Activated effector memory CD4-positive, alpha-beta T cell treated with anti-CD3 and anti-CD28 coated beads, Interleukin-2, amount 50 U/mL, for 16 hours (primary cell): ENCODE measurements around the gene PUM1.

Experiments used
- DNase-seq: peaks from one replicate; pipeline ENCODE4 v3.0.0-alpha.2; 2020

The PUM1 gene

DNA sequence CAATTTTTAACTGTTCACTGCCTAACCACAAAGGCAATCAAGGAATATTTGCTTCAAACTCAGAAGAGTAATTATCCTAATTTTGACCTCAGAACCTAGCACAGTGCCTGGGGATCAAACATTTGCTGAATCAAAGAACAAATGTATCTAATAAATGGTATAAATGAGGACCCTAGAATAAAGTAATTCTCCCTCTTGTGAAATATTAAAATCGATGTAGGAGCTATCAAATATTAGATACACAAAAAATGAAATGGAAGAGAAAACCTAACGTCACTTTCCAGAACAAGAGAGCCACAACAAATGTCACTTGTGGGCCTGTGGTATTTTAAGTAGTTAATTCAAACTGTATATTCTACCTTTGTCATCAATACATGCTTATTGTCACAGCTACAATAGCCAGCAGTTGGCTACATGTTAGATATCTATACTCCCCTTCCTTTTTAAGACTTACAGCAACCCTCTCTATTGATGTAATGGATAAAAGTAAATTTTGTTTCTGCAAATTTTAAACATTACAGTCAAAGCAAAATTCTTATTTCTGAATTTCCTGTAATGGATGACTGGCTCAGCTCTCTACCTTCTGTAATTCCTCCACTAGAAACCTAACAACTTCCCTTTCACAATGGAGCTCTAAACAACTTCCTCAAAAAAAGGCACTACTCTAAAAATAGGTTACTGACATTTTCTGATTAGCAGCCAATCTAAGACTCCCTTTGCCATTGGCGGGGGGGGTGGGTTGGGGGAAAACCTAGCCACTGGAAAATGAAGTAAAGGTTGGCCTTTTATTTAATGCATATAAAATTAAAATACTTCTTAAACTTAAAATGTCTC, 37.6 kb downstream of the PUM1 start:
- no peak for DNase-seq

DNA sequence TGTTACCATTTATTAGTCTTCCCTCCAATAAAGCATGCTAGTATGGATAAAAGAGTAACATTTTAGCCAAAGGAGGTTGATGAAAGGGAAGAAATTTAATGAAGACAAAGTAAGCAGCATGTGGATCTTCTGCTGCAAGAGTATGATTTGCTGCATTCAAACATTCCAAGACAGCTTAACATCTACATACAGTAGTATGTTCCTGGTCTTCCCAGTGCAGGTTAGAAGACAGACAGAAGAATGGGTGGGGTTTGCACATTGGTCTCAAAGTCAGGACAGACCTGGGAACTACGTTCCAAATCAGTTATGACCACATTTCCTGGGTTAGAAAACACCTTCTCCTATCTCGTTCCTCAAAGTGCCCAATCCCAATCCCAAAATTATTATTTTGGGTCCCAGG, 43.3 kb downstream of the PUM1 start:
- DNase-seq, result no peak

DNA sequence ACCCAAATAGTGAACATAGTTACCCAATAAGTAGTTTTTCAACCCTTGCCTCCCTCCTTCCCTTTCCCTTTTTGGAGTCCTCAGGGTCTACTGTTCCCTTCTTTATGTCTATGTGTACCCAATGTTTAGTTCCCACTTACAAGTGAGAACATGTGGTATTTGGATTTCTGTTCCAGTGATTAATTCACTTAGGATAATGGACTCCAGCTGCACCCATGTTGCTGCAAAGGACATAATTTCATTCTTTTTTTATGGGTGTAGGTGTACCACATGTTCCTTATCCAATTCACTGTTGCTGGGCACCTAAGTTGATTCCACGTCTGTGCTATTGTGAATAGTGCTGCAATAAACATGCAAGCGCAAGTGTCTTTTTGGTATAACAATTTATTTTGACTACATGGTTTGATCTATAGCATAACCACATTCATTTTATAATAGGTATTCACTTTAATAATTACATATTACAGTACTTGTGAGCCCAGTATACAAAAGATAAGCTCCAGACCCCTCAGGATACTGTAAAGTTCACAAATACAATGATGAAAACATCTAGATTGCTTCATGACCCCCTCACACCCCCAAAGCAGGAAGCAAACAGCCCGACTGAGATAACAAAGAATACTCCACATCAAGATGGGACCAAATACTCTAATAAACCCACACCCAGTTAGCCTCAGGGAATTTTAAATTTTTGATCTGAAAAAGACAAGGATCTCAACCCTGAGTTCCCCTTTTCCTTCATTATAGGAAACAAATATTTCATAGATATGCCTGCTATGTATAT, 45.3 kb downstream of the PUM1 start:
- no peak for DNase-seq

DNA sequence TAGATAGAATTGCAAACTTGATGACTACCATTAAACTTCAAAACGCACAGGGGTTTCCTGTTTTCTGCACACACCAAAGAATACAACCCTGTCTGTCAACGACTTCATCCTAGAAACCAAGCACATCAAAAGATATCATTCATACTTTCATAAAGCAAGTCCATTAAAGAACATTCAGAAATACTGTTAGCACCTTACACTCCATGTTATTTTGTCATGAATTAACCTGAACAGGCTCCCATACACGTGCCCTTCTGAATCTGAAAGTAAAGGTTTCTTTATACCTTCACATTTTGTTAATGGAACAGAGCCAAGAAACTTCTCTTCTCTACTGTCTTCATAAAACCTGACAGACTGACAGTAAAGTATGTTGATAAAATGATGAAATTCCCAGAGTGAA, 46.1 kb downstream of the PUM1 start:
- no peak for DNase-seq

DNA sequence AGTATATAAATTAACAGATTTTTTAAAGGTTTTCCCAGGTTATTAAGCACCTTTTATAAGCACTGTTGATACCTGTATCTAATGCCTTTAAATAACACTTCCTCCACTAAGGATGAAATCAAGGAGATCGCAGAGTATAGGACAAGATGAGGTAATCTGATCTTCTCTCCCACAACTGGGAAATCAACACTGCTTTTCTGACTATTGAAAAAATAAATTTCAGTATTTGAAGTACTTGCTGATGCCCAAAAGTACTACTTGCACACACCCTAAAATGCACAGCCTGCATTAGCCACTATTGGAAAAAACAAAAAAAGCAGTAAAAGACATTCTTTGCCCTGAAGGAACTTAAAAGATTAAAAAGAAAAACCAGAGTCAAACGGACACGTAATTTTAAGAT, 48.6 kb downstream of the PUM1 start:
- no peak for DNase-seq

DNA sequence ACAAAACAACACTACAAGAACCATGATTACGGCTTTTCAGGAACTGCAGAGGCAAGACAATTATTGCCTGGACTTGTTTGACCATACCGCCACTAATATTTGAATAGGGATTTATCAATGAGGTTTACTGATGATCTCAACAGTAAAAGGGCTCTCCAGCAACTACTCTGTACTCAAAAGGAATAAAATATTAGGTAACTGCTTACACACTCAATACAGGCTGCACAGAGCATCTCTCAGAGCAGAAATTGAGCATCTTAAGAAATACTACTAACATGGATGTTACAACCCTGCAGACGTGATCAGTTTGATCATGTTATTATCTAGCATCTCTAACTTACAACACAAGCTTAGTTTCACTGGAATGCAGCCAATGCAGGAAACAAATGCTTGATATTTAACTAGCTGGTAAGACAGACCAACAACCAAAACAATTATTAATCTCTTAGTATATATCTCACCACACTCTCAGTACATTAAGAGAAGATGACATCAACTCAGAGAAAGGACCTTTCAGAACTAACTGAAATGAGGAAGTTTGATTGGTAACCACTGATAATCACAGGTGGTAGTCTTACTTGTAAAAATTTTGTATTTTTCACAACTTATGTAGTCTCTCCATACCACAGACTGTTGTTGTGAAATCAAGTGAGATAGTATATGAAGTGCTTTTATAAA, 52.2 kb downstream of the PUM1 start:
- no peak for DNase-seq

DNA sequence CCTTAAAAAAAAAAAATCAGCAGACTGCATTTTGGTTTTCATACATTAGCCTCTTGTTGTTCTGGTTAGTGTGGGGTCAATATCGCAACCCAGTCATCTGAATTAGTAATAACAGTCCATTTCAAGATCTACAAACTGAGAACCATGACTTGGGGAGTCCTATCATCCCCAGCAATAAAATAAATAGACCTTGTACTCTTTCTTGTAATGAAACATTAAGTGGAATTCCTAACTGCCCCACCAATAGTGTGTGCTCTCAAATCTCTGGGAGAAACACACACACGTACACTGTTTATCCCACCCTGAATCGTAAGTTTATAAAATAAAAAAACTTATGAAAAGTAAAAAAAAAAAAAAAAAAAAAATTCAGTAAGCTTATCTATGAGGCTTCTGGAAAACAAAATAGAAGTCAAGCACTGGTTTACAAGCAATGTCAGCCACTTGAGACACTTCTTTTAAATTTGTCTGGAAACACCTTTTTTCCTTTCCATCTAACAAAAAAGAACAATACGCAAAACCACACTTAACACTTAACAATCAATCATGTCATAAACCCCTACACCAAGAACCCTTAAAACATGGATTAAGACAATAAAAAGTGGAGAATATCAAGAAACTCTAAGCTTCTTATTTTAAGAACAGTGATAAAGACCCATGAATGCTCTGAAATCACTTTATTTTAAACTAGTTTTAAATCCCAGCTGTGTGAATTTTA, 53.1 kb downstream of the PUM1 start:
- DNase-seq, result no peak

DNA sequence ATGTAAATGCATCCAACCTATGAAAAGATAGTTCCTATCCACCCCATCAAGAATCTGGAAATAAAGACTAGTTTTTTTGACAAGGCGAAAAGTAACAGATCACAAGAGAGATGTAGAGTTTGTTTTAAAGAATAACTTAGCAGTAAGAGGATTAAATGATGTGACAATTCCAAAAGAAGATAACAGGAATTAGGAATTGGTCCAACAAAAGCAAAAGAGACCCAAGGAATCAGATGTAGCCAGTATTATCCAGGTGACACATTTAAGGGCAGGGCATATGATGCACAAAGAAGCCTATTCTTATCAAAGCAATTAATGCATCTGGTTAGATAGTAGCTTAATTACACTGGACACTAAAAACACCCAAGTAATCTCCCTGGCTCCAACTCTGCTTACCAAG, 53.8 kb downstream of the PUM1 start:
- no peak for DNase-seq

DNA sequence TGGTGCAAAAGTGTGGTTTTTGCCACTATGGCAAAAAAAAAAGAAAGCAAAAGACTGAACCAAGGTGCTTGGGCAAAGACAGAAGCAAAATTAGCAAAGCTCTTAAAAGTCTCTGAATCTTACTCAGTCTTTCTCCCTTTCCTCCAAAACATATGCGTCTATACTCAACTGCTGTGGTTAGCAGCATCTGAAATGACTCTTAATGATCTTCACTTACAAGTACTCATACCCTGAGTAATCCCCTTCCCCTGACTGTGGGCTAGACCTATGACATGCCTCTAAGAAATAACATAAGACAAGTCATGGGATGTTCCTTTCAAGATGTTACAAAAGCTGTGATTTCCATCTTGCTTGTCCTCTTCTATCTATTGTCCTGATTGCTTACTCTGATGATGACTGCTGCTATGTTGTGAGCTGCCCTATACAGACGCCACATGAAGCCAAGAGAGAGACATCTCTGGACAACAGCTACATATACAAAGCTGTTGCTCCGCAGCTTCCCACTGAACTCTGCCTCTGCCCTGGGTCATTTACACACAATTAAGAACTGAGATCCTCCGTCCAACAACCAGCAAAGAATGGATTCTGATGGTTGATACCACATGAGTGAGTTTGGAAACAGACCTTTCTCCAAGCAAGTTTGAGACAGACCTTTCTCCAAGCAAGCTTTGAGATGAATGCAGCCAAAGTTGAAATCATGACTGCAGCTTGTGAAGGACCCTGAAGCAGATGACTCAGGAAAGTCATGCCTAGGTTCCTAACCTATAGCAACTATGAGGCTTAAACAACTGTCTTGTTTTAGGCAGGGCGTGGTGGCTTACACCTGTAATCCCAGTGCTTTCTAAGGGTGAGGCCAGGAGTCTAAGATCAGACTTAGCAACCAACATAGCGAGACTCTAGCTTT, 55.2 kb downstream of the PUM1 start:
- DNase-seq, result no peak

DNA sequence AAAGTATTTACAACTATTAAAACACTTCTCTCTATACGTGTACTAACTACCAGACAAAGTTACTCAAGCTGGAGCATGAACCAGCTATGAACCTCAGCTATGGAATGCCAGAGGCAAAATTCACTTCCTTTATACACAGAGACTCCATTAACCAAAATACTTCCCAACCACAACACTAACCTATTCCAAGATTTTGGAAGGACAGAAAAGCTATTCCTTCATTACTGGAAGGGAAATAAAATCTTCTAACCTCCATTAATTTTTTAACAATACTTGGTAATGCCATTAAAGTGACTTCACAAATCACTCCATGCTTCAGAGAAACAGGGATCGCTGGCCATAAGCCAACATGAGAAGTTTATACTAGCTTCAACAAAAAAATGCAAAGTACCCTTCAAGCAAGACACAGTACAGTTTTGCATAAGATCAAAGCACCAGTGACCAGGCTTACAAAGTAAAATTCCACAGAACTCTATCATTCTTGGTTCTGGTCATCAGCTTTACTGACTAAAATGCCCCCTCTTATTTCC, 58.0 kb downstream of the PUM1 start:
- DNase-seq, result no peak

DNA sequence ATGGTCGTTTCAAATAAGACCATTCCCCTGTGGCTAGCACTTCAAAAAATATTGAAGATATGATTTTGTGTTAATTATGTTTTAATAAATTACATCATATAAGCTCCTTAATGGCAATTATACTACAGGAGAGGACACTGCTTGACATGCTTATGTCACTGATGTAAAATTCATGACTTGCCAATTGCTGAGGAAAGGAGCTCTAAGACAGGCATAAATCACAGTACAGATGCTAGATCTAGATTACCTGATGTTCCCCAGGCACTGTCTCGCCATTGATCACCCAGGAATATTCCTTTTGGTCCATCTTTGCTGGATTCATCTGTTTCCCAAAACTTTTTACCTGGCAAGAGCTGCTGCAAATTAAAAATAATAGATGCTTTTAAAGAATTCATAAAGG, 58.8 kb downstream of the PUM1 start:
- DNase-seq, result no peak

DNA sequence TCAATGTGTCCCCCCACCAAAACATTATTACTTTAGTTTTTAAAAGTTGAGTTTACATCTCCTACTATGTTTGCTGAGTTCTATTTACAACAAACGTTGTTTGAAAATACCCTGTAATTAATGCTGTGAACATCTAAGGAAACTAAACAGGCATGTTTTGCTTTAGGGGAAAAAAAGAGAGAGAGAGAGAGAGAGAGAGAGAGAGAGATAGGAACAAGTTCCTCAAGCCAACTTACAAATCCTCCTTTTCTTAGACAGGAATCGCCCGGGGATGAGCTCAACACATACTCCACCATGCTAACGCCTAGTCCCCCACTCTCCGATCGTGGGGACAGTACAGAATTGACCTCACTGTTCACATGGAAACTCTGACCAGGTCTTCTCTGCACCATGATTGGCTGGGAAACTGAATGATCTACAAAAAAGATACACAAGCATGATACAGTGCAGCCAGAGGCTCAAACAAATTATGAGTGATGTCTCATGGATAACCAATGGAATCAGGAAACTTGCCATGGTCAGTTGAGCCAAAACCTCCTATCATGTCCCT, 59.8 kb downstream of the PUM1 start:
- no peak for DNase-seq

DNA sequence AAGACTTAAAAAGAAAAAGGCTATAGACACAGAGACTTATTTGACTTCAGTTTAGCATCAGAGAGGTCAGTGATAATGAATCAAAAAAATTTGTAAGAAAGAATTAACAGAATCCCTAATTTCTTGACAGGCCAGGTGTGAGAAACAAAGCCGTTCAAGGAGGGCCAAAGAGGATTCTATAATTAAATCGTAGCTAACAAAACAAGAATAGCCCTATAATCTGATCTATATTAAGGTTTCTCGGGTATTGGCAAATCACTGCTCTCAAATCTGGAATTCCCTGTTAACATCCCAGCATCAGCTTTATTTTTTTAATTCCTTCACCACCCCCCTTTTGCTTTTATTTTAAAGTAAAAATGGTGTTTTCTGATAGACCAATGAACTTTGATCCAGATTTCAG, 60.3 kb downstream of the PUM1 start:
- no peak for DNase-seq

DNA sequence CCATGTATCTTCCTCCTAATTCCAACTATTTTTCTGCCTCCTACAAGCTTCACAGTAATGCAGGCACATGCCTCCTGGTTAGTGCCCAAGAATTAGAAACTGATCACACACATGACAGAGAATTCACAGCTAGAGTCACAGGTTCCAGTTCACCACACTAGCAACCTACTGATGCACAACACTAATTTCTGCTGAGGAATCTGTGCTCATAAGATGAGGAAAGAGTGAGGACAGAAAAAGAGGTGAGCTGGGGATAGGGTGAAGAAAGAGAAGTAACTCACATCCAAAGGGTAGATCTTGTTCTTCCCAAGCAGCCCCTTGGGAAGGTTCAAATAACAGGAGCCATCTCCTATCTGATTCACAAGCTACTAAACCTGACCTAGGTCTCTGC, 61.3 kb downstream of the PUM1 start:
- DNase-seq, result no peak

DNA sequence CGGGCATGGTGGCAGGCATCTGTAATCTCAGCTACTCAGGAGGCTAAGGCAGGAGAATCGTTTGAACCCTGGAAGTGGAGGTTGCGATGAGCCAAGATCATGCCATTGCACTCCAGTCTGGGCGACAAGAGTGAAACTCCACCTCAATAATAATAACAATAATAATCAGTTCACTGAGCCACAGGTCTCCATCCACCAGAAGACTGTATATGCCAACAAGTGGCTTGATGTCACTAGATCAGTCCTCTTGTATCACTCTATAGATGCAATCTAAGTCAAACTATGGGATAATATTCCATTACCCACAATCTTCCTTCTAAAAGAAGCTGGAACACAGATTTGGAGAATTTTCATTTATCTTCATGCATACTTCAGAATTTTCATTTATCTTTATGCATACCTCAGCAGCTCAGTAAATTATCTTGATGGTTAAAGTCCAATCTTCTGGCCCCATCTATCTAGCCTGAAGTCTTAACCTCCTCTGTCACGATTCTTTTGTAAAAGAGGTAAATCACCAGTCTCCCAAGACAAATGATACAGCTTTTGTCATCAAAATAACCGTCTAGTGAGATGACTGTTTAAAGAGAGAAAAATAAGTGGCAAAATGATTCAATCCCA, 61.8 kb downstream of the PUM1 start:
- DNase-seq, result no peak

DNA sequence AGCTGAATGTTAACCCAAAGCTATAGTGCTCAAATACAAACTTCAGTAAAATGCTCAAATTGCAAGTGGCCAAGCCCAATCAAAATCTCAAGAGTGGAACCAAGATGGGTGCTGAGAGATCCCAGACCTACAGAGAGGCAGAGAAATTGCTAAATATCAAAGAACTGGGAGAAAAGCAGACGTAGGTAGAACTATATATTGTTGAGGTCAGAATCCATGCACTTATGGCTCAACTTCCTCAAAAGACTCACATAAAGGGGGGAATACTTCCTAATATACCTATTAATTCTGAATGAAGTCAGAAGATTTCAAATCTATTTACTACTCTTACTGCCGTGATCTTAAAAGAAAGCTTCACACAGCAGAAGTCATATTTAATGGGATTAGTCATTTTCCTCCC, 65.2 kb downstream of the PUM1 start:
- DNase-seq, result no peak

DNA sequence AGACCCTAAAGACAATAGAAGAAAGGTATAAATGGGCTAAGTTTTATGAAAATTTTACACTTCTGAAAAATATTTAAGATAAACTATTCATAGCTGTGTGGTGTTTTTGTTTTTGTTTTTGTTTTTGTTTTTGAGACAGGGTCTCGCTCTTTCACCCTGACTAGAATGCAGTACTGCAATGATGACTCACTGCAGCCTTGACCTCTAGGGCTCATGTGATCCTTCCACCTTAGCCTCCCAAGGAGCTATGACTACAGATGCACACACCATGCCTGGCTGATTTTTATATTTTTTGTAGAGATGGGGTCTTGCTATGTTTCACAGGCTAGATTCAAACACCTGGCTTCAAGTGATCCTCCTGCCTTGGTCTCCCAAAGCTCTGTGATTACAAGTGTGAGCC, 66.6 kb downstream of the PUM1 start:
- DNase-seq, result no peak

DNA sequence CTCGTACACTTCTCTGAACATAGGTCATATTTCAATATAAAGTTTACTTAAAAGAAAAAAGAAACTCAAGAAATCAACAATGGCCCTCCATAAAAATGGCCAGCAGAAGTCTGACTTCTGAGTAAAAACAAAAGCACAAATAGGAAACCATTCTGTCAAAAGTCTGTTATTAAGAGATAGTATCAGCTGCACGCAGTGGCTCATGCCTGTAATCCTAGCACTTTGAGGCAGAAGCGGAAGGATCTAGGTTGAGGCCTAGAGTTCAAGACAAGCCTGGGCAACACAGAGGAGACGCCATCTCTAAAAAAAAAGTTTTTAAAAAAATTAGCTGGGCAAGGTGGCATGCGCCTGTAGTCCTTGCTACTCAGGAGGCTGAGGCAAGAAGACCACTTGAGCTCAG, 67.3 kb downstream of the PUM1 start:
- no peak for DNase-seq

DNA sequence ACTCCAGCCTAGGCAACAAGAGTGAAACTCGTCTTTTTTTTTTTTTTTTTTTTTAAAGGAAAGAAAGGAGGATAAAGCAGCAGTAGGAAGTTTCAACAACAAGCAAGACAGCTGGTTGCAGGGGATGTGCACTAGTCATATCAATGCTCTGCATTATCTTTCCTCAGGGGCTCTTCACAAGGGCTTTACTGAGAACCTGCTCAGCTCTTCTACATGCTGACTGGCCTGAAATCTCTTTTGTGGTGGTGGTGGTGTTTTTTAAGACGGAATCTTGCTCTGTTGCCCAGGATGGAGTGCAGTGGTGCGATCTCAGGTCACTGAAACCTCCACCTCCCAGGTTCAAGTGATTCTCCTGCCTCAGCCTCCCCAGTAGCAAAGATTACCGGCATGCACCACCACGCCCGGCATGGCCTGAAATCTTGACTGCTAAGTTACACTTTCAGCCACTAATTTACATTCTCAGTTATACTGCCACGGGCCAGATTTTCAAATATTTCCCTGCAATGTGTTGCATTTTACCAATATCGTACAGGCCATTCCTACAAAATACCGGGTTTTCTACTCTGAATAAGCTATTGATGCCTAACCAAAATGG, 68.0 kb downstream of the PUM1 start:
- no peak for DNase-seq

DNA sequence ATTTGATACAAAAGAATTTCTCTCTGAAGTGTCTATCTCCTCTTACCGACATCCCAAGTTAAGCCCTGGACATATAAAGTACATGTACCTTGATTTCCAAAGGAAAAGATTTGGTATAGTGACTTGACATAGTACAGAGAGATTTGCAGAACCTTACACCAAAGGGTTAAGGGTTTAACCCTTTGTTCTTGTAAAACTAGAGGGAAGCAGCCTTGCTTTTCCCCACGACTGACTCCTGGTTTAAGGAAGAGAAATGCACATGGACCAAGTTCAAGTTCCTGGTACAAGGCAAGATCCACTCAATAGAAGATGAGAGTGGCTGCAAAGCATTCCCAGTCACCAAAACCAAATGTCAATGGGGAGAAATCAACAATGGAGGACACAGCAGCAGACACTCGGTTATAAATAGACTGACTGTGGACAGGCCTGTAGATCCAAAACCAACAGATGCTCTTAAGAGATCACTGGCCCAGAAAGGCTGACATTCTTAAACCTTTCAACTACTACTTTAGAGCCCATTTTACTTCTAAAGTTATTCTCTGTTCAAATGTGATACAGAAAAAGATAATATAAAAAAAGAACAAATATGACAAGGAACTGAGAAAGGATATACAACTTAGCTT, 69.4 kb downstream of the PUM1 start:
- DNase-seq, result no peak
